Measurements from ENCODE around the gene LY86. TPM values are rescaled to one million over a fixed set of nuclear protein-coding genes. Genes with fewer than 3 reads are reported as not detected.

LY86 gene
- total and polyA plus RNA-seq, 4 donors = 5.2 to 12.4 (median 9.6) TPM

DNA sequence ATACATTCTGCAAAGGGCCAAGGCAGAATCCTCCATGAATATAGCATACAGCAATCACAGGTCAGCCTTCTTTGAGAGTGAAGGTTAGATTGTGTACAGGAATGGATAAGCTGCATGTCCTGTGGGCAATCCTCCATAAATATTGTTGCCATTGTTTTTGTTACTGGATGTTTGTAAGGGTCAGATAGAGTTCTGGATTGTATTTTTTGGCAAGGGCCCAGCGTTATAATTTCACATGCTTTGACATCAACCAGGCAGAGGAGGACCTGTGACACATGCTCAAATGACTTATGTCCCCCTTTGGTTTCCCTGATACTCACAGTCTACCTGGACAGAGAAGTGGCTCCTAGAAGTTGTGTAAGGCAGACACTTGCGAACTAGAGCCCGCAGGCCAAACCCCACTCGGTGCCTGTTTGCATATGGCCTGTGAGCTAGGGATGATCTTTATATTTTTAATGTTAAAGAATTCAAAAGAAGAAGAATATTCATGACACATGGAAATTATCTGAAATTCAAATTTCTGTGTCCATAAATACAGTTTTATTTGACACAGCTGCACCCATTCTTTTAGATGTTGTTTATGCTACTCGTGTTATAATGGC lies 5.4 kb downstream of the LY86 start:
- H3K4me3 ChIP-seq = no peak overlapping the region
- H3K9ac ChIP-seq (ENCODE audit: insufficient read depth in 1 of 2, low read length in 2 of 2) = no peak overlapping the region
- no peak for ATAC-seq (ENCODE audit: insufficient read depth, low FRiP score)
- WGBS, 2 donors = 54 to 74% methylated on average over 5 of the region's 5 CpGs
- H3K27me3 ChIP-seq (ENCODE audit: control insufficient read depth in 3 of 3, insufficient read depth in 3 of 3, low read length in 2 of 3) = no peaks in the 10 kb centered on the region
- no peaks in the 10 kb centered on the region for H3K36me3 ChIP-seq (ENCODE audit: control insufficient read depth in 4 of 4, insufficient read depth in 4 of 4, low read length in 4 of 4)
- no peaks in the 10 kb centered on the region for H3K9me3 ChIP-seq (ENCODE audit: control insufficient read depth in 4 of 4, insufficient read depth in 3 of 4, low read length in 3 of 4)
- H3K4me1 ChIP-seq (ENCODE audit: control insufficient read depth in 5 of 5, insufficient read depth in 5 of 5, low read length in 5 of 5) = peaks cover 0 to 13% (median 0%) of the 10 kb centered on the region in 5 donors
- H3K27ac ChIP-seq (ENCODE audit: low read depth in 1 of 2, low read length in 1 of 2) = peak overlapping the region in 1 of 2 donors; percentile 34
- TF ChIP-seq CTCF (IDR thresholded peaks at IDR 0.05; ENCODE audit: control extremely low read depth, extremely low read depth) = no peak
- DNase-seq = peak in 2 of 3 donors; percentile 12 to 35

- no peak overlapping the region for H3K27ac ChIP-seq (ENCODE audit: low read depth in 1 of 2, low read length in 1 of 2)
- no peaks in the 10 kb centered on the region for H3K36me3 ChIP-seq (ENCODE audit: control insufficient read depth in 4 of 4, insufficient read depth in 4 of 4, low read length in 4 of 4)
- no peak overlapping the region for H3K9ac ChIP-seq (ENCODE audit: insufficient read depth in 1 of 2, low read length in 2 of 2)
- WGBS, 2 donors = 93 to 95% methylated on average over 3 of the region's 3 CpGs
- no peak for TF ChIP-seq CTCF (IDR thresholded peaks at IDR 0.05; ENCODE audit: control extremely low read depth, extremely low read depth)
- H3K9me3 ChIP-seq (ENCODE audit: control insufficient read depth in 4 of 4, insufficient read depth in 3 of 4, low read length in 3 of 4) = no peaks in the 10 kb centered on the region
- no peak for ATAC-seq (ENCODE audit: insufficient read depth, low FRiP score)
- H3K4me3 ChIP-seq = no peak overlapping the region
- peaks cover 0 to 16% (median 3%) of the 10 kb centered on the region in 5 donors for H3K4me1 ChIP-seq (ENCODE audit: control insufficient read depth in 5 of 5, insufficient read depth in 5 of 5, low read length in 5 of 5)
- no peak for DNase-seq
- H3K27me3 ChIP-seq (ENCODE audit: control insufficient read depth in 3 of 3, insufficient read depth in 3 of 3, low read length in 2 of 3) = no peaks in the 10 kb centered on the region
Observed at GRCh38 chr6:6595025-6595424, 6.5 kb downstream of the LY86 start.

DNA sequence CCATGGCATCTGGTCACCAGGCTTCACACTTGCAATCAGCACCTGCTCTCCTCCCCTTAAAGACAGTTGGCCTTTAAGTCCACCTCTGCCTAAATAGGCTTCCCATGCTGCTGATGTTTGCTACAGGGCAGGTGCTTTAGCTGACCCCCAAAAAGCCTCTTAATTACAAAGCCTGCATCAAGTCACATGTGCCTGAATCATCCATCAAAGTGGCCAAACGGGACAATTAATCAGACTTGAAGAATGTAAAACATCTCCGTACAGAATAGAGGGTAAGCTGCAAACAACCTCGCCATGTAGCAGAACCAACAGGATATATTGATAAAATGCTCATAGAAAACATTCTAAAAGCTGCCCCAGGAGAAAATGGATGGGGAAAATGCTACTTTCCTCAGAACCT lies 7.4 kb downstream of the LY86 start:
- no peak for DNase-seq
- H3K27me3 ChIP-seq (ENCODE audit: control insufficient read depth in 3 of 3, insufficient read depth in 3 of 3, low read length in 2 of 3) = no peaks in the 10 kb centered on the region
- ATAC-seq (ENCODE audit: insufficient read depth, low FRiP score) = no peak
- WGBS, 2 donors = 66 to 69% methylated on average over 3 of the region's 3 CpGs
- H3K4me1 ChIP-seq (ENCODE audit: control insufficient read depth in 5 of 5, insufficient read depth in 5 of 5, low read length in 5 of 5) = peaks cover 0 to 16% (median 3%) of the 10 kb centered on the region in 5 donors
- no peak overlapping the region for H3K9ac ChIP-seq (ENCODE audit: insufficient read depth in 1 of 2, low read length in 2 of 2)
- H3K27ac ChIP-seq (ENCODE audit: low read depth in 1 of 2, low read length in 1 of 2) = no peak overlapping the region
- H3K36me3 ChIP-seq (ENCODE audit: control insufficient read depth in 4 of 4, insufficient read depth in 4 of 4, low read length in 4 of 4) = no peaks in the 10 kb centered on the region
- no peak for TF ChIP-seq CTCF (IDR thresholded peaks at IDR 0.05; ENCODE audit: control extremely low read depth, extremely low read depth)
- H3K4me3 ChIP-seq = no peak overlapping the region
- H3K9me3 ChIP-seq (ENCODE audit: control insufficient read depth in 4 of 4, insufficient read depth in 3 of 4, low read length in 3 of 4) = no peaks in the 10 kb centered on the region

Data from lung (tissue), 12 donors.